Fibroblast of skin of left quadriceps (primary cell): ENCODE data around the gene LRR1.
A peak's percentile ranks its signal among the peaks of the same experiment; 100 is the strongest.
"Not testable (repeated sequence)": the region's sequence is repeated elsewhere in the genome, so short reads cannot be mapped to it uniquely, and the experiment has no call there.

Source experiments
- DNase-seq, 2 experiments: peaks; one replicate each; pipeline ENCODE4 v3.0.0-alpha.2; 2013; ENCODE audit warnings: low read depth in 2 of 2

Gene LRR1

DNA sequence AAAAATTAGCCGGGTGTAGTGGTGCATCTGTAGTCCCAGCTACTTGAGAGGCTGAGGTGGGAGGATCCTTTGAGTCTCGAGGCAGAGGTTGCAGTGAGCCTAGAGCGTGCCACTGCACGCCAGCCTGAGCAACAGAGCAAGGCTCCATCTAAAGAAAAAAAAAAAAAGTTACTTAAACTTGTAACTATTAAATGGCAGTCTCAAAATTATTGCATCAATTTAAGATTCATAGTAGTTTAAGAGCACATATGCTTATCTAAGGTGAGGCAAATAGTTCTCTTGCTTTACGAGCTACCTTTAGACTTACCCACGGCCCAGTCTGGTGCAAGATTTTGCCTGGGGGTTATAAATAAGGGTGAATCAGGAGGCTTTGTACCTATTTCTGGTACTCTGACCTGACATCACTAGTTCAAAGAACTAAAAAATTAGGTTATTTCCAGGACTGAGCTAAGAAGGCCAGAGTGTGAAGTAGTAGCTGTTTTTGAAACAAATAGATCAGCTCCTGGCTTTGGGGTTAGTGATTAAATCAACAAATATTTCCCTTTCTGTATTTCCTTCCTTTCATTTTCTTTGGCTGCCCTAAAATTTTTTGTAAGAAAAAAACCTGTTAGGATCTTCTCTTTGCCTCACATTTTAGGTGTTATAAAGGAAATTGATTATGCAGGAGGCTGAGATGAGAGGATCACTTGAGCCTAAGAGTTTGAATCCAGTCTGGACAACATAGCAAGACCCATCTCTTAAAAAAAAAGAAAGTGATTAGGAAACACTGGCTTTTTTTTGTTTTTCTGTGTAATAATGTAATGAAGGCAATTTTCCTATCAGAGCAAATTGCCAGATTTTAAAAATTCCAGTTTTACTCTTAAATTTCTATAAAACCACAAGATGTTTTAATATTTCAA lies 25.4 kb downstream of the LRR1 start:
- no peak for DNase-seq

DNA sequence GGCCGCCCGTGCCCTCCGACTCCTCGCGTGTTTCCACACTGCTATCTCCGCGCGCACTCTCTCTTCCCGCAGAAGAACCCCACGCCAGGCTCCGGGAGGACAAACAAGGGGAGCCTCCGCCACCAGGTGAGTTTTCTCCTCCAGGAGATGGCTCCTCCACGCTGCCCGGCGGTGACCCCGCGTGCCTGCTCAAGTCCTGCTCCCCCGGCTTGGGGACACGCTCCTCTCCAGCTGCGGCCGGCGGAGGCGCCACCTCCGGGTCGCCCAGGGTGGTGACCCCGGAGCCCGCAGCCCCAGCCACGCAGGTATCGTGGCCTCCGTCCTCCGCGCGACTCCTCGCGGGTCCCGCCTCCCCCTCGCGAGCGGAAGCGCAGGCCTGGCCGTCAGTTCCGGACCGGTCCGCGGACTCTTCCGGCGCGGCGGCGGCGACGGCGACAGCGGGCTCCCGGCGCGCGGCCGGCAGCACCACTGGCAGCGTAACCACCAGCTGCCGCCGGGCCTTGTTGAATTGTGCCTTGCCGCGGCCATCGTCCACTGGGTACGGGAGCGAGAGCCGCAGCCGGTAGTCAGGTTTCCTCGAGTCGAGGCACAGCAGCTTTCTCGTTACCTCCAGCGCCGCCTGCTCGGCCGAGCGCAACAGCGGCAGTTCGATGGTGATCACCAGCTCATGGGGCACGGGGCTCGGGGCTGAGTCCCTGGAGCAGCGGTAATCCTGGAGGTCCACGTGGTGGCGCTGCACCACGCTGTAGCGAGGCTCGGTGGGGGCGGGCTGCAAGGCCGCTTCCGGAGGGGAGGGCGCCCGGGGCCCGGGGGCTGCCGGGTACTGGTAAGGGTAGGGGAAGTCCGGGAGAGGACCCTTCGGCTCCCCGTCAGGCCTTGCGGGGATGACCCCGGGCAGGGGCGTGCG lies 35.2 kb downstream of the LRR1 start:
- peak; percentile 86 to 87 for DNase-seq

DNA sequence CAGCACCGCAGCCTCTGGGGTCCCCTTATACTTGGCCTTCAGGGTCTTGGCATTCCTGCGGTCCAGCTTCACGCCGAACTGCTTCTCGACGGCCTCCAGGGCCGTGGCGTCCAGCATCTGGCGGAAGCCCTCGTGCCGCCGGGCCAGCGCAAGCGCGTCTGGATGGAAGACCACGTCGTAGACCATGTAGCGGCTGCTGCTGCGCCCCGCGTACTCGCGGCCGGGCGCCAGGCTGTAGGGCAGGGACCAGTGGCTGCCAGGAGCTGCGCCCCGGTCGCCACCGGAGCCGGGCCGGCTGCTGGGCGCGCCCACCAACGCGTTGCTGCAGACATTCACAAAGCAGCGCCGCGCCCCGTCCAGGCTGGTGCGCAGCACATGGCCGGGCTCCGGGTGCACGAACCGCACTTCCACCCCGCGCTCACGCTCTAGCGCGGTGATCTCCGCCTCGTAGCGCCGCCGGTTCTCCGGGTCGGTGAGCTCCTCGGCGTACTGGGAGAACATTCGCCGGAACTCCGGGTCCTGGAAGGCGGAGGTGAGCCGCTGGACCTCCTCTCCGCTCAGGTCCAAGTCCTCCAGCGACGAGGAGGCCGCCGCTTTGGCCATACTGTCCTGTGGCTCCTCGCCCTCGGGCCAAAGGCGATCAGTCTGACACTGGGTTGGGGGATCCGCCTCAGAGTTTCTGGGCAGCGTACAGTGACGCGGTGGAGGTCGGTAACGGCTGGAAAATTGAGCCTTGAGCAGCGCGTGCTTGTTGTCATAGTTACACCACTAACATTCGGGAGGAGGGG lies 36.0 kb downstream of the LRR1 start, which contains the start of gene DNAAF2:
Gene DNAAF2, minus strand, starts transcription at position 698 of the 788 bp plus-strand sequence. Its CDS starts 95 bp downstream, at position 603.
- peak in 1 of 2 experiments; percentile 27 for DNase-seq

DNA sequence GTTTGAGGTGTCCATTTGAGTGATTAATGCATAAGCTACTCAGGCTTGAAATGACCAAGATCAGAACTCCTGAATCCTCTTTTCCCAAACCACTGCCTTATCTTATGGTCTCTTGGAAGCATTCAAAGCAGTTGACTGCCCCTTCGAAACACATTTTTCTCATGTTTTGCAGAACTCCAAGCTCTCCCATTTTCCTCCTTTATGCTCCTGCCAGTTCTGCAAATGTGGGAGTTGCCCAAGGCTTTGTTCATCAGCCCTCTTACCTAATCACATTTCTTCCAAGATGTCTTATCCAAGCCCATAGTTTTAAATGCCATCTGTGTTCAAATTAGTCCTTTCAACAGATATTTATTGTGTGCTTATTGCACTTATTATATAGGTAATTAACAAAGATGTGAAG lies 38.1 kb downstream of the LRR1 start:
- no peak for DNase-seq

- DNase-seq: peak in 1 of 2 experiments; percentile 14
Observed at GRCh38 chr14:49637534-49638078, 38.9 kb downstream of the LRR1 start.

- DNase-seq: no peak
Observed at GRCh38 chr14:49640540-49641417, 42.0 kb downstream of the LRR1 start.

- no peak for DNase-seq
Observed at GRCh38 chr14:49641697-49642129, 43.0 kb downstream of the LRR1 start.

DNA sequence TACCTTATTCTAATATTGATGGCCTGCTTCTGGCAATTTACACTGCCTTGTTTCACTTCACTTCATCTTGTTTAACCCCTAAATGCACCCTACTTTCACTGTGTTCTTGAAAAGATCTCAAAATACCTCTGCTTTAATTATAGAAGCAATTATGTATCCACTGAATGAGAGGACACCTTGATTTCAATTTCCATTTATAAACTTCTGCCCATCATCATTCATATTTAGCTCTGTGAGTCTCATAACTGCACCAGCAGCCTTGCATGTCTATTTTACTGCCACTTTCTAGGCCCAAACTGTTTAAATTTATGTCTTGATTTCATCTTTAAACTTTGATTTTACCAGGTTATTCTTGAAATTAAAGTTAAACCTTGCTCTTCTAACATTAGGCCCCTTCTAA lies 43.4 kb downstream of the LRR1 start:
- no peak for DNase-seq

GRCh38 chr14:49653508-49653907 lies 54.8 kb downstream of the LRR1 start:
- DNase-seq: no peak

DNA sequence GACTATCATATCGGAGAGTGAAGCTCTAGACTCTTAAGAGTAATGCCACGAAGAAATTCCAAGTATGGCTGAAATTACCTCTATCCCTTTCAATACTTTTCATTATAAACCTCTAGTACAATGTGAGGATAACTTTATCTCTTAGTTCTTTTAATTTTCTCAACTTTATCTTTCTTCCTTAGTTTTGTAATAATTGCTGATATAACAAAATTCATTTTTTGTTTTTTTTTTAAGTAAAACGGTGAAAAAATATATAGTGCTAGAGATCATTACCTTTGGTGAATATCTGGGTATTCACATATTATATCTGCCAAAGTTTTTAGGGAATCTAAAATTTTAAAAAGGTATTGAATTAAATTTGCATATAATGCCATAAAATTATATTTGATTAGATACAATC lies 55.8 kb downstream of the LRR1 start:
- no peak for DNase-seq

DNA sequence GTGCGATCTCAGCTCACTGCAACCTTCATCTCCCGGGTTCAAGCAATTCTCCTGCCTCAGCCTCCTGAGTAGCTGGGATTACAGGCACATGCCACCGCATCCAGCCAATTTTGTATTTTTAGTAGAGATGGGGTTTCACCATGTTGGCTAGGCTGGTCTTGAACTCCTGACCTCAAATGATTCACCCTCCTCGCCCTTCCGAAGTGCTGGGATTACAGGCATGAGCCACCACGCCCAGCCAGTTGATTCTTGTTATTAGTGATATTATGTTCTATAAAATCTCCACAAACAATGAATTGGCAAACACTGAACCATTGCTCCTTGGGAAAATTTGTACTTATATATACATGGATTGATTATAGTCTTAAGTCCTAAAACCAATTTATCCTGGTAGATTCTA lies 58.8 kb downstream of the LRR1 start:
- DNase-seq: not testable (repeated sequence)

- DNase-seq: no peak
Observed at GRCh38 chr14:49659526-49660455, 61.1 kb downstream of the LRR1 start.
